DMS53 (cell line): Measurements from ENCODE around the gene RPL12.

Experiments used
- DNase-seq: peaks from one replicate; lab custom pipeline; 2025; lab: John Stamatoyannopoulos, UW

RPL12 gene

GRCh38 chr9:127404631-127405030 lies 46.6 kb downstream of the RPL12 start:
- DNase-seq, result no peak

- DNase-seq, result no peak
Measured at GRCh38 chr9:127403507-127404192, 47.6 kb downstream of the RPL12 start.

GRCh38 chr9:127402401-127403090 lies 48.7 kb downstream of the RPL12 start:
- DNase-seq, result no peak

- DNase-seq, result no peak
Measured at GRCh38 chr9:127399736-127400269, 51.4 kb downstream of the RPL12 start.

- DNase-seq, result no peak
Measured at GRCh38 chr9:127398715-127399400, 52.3 kb downstream of the RPL12 start.

- DNase-seq, result no peak
Measured at GRCh38 chr9:127398275-127398647, 52.9 kb downstream of the RPL12 start.
